Measurements from ENCODE around the gene PALM3. TPM values are rescaled to one million over a fixed set of nuclear protein-coding genes. Genes with fewer than 3 reads are reported as not detected.
"Not testable (repeated sequence)": the region's sequence is repeated elsewhere in the genome, so short reads cannot be mapped to it uniquely, and the experiment has no call there.

PALM3 gene
- total RNA-seq, 2 donors from 2014 or later, result not detected

DNA sequence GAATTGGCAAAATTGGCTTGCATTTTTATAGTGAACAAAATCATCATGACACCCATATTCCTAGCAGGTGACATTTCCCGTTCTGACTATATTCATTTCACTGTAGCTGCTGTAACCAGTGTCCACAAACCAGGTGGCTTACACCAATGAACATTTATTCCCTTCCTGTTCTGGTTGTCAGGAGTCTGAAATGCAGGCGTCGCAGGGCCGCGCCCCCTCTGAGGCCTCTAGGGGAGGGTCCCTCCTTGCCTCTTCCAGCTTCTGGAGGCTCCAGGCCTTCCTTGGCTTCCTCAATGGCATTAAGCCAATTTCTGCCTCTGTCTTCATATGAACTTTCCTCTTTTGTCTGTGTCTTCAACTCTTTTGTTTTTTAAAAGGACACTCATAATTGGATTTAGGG, 40.4 kb downstream of the PALM3 start:
- no peaks in the 10 kb centered on the region for H3K27me3 ChIP-seq (replicated peaks; ENCODE audit: insufficient read depth)
- H3K4me1 ChIP-seq (ENCODE audit: control insufficient read depth in 1 of 2, low read depth in 2 of 2), result peaks cover 3 to 4% of the 10 kb centered on the region in 2 donors
- no peak overlapping the region for H3K4me3 ChIP-seq
- DNase-seq (ENCODE audit: low spot score) (no peak), ATAC-seq (ENCODE audit: insufficient number of reproducible peaks, low FRiP score, low read depth) (no peak)
- TF ChIP-seq, protein P1, sequence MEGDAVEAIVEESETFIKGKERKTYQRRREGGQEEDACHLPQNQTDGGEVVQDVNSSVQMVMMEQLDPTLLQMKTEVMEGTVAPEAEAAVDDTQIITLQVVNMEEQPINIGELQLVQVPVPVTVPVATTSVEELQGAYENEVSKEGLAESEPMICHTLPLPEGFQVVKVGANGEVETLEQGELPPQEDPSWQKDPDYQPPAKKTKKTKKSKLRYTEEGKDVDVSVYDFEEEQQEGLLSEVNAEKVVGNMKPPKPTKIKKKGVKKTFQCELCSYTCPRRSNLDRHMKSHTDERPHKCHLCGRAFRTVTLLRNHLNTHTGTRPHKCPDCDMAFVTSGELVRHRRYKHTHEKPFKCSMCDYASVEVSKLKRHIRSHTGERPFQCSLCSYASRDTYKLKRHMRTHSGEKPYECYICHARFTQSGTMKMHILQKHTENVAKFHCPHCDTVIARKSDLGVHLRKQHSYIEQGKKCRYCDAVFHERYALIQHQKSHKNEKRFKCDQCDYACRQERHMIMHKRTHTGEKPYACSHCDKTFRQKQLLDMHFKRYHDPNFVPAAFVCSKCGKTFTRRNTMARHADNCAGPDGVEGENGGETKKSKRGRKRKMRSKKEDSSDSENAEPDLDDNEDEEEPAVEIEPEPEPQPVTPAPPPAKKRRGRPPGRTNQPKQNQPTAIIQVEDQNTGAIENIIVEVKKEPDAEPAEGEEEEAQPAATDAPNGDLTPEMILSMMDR (IDR thresholded peaks at IDR 0.05), result no peak
- no peaks in the 10 kb centered on the region for H3K36me3 ChIP-seq
- H3K9me3 ChIP-seq, result no peaks in the 10 kb centered on the region
- no peak overlapping the region for H3K27ac ChIP-seq

DNA sequence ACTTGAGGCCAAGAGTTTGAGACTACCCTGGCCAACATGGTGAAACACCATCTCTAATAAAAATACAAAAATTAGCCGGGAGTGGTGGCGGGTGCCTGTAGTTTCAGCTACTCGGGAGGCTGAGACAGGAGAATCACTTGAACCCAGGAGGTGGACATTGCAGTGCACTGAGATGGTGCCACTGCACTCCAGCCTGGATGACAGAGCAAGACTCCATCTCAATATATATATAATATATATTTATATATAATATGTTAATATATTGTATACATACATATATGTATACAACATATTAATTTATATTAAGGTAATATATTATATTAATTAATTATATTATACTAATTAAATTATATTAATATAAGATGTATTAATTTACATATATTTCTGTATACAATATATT, 42.1 kb downstream of the PALM3 start:
- not testable (repeated sequence) for ATAC-seq (ENCODE audit: insufficient number of reproducible peaks, low FRiP score, low read depth); H3K4me3 ChIP-seq; H3K27me3 ChIP-seq (replicated peaks; ENCODE audit: insufficient read depth); H3K9me3 ChIP-seq; H3K27ac ChIP-seq; H3K4me1 ChIP-seq (ENCODE audit: control insufficient read depth in 1 of 2, low read depth in 2 of 2); DNase-seq (ENCODE audit: low spot score); H3K36me3 ChIP-seq

DNA sequence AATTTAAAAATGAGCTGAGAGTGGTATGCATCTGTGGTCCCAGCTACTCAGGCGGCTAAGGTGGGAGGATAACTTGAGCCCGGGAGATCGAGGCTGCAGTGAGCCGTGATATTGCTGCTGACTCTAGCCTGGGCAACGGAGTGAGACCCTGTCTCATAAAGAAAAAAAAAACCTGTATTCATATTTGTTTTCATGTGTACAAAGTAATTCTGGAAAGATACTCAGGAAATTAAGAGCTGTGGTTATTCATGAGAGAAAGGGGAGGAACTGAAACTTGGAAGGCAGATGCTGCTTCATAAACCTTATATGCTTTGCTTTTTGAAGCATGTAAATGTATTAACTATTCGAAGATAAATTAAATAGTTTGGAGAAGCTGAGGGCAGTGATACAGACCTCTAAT, 42.8 kb downstream of the PALM3 start:
- TF ChIP-seq, protein P1 (IDR thresholded peaks at IDR 0.05), result no peak
- Histone ChIP-seq H3K36me3 (no peaks in the 10 kb centered on the region), H3K4me3 (no peak overlapping the region), H3K9me3 (no peaks in the 10 kb centered on the region), H3K4me1 (ENCODE audit: control insufficient read depth in 1 of 2, low read depth in 2 of 2) (peaks cover 3 to 4% of the 10 kb centered on the region in 2 donors), H3K27me3 (replicated peaks; ENCODE audit: insufficient read depth) (no peaks in the 10 kb centered on the region), H3K27ac (no peak overlapping the region)
- no peak for ATAC-seq (ENCODE audit: insufficient number of reproducible peaks, low FRiP score, low read depth)
- no peak for DNase-seq (ENCODE audit: low spot score)

DNA sequence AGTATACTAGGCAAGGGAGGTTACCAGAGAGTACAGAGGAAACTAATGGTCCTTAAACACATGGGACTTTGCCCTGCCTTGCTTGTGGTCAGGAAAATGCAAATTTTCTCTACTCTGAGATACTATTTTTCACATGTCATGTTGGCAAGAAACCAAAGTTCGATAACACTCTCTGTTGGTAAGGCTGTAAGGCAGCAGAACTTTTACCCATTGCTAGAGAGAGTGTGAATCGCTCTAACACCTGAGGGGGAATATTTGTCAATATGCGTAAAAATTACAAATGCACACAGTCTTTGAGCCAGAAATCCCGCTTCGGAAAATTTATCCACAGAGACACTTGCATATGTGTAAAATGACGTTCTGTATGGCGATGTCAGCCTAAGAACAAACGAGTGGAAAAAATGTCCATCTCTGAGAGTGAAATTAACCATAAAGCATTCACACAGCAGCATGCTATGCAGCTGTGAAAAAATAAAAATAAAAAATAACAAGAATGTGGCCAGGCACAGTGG, 46.3 kb downstream of the PALM3 start:
- no peaks in the 10 kb centered on the region for H3K9me3 ChIP-seq
- no peak for ATAC-seq (ENCODE audit: insufficient number of reproducible peaks, low FRiP score, low read depth)
- H3K27ac ChIP-seq, result no peak overlapping the region
- DNase-seq (ENCODE audit: low spot score), result no peak
- no peaks in the 10 kb centered on the region for H3K27me3 ChIP-seq (replicated peaks; ENCODE audit: insufficient read depth)
- H3K4me3 ChIP-seq, result no peak overlapping the region
- no peaks in the 10 kb centered on the region for H3K36me3 ChIP-seq
- H3K4me1 ChIP-seq (ENCODE audit: control insufficient read depth in 1 of 2, low read depth in 2 of 2), result no peaks in the 10 kb centered on the region
- TF ChIP-seq, protein P1 (IDR thresholded peaks at IDR 0.05), result no peak

DNA sequence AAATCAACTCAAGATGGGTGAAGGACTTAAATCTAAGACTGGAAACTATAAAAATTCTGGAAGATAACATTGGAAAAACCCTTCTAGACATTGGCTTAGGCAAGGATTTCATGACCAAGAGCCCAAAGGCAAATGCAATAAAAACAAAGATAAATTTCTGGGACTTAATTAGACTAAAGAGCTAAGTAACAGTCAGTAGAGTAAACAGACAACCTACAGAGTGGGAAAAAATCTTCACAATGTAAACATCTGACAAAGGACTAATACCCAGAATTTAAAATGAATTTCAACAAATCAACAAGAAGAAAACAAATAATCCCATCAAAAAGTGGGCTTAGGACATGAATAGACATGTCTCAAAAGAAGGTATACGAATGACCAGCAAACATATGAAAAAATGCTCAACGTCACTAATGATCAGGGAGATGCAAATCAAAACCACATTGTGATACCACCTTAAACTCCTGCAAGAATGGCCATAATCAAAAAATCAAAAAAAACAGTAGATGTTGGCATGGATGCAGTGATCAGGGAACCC, 49.4 kb downstream of the PALM3 start:
- Histone ChIP-seq H3K9me3 (no peaks in the 10 kb centered on the region), H3K4me1 (ENCODE audit: control insufficient read depth in 1 of 2, low read depth in 2 of 2) (no peaks in the 10 kb centered on the region), H3K4me3 (no peak overlapping the region), H3K27ac (no peak overlapping the region), H3K27me3 (replicated peaks; ENCODE audit: insufficient read depth) (no peaks in the 10 kb centered on the region), H3K36me3 (no peaks in the 10 kb centered on the region)
- ATAC-seq (ENCODE audit: insufficient number of reproducible peaks, low FRiP score, low read depth), result no peak
- TF ChIP-seq, protein P1 (IDR thresholded peaks at IDR 0.05), result no peak
- no peak for DNase-seq (ENCODE audit: low spot score)

All from thoracic aorta (tissue), 2 donors.